PC-3 (cell line): ENCODE measurements around the gene ARL5A. TPM values are rescaled to one million over a fixed set of nuclear protein-coding genes. Genes with fewer than 3 reads are reported as not detected.
A peak's percentile ranks its signal among the peaks of the same experiment; 100 is the strongest.

Experiments used
- ATAC-seq: fragments of 200-7000 bp; cut with Tn5 transposase; 2 replicates; pipeline ENCODE4 v1.9.1; 2020; ENCODE audit warnings: mild to moderate bottlenecking, moderate library complexity
- BruUV-seq: library from RNA; stranded (reverse); fragments of 400-500 nt; replicated peaks from 2 replicates; lab custom pipeline; 2021; lab: Mats Ljungman, UMichigan
- CTCF ChIA-PET: fragments of 300-600 bp; sonication (Branson Sonifier 250); formaldehyde crosslinking; loops from one replicate; lab custom pipeline; 2022; ENCODE audit warnings: antibody characterized with exemption; lab: Charles Lee
- POLR2A ChIA-PET: fragments of 300-600 bp; sonication (Branson Sonifier 250); formaldehyde crosslinking; loops from one replicate; lab custom pipeline; 2022; ENCODE audit warnings: antibody characterized with exemption; ENCODE audit not compliant: unreplicated experiment; lab: Charles Lee
- DNase-seq: peaks from one replicate; pipeline ENCODE4 v3.0.0-alpha.2; 2015
- H2AFZ ChIP-seq: fragments of 300-600 bp; sonication (generic); 2 replicates; pipeline ENCODE4 v1.6.0; 2016; ENCODE audit warnings: antibody characterized with exemption, low read length
- H3F3A ChIP-seq: fragments of 300-600 bp; sonication (generic); one replicate; pipeline ENCODE4 v1.6.0; 2017; ENCODE audit warnings: antibody characterized with exemption, low read length, control low read depth, mild to moderate bottlenecking; ENCODE audit not compliant: unreplicated experiment
- H3K27ac ChIP-seq: fragments of 300-600 bp; sonication (generic); 2 replicates; pipeline ENCODE4 v1.5.1; 2016; ENCODE audit warnings: mild to moderate bottlenecking, low read length
- H3K27me3 ChIP-seq: fragments of 300-600 bp; sonication (generic); 2 replicates; pipeline ENCODE4 v1.6.1; 2016; ENCODE audit warnings: low read length, mixed read lengths
- H3K36me3 ChIP-seq: fragments of 300-600 bp; sonication (generic); 2 replicates; pipeline ENCODE4 v1.6.1; 2016; ENCODE audit warnings: low read depth, mixed run types, low read length, mixed read lengths
- H3K4me1 ChIP-seq: fragments of 300-600 bp; sonication (generic); 2 replicates; pipeline ENCODE4 v1.5.1; 2016; ENCODE audit warnings: low read length; ENCODE audit not compliant: insufficient read depth
- H3K4me2 ChIP-seq: fragments of 300-600 bp; sonication (generic); 2 replicates; pipeline ENCODE4 v1.6.0; 2016; ENCODE audit warnings: low read length
- H3K4me3 ChIP-seq: fragments of 300-600 bp; sonication (generic); 2 replicates; pipeline ENCODE4 v1.5.1; 2016; ENCODE audit warnings: mild to moderate bottlenecking, low read length, mixed read lengths
- H3K79me2 ChIP-seq: fragments of 300-600 bp; sonication (generic); 2 replicates; pipeline ENCODE4 v1.6.1; 2017; ENCODE audit warnings: low read length, mixed read lengths
- H3K9ac ChIP-seq: fragments of 300-600 bp; sonication (generic); 2 replicates; pipeline ENCODE4 v1.6.0; 2016; ENCODE audit warnings: mild to moderate bottlenecking, low read length
- H3K9me2 ChIP-seq: fragments of 300-600 bp; sonication (generic); replicated peaks from 2 replicates; pipeline ENCODE4 v1.6.1; 2016; ENCODE audit warnings: mixed run types, low read length, mixed read lengths
- H3K9me3 ChIP-seq: fragments of 300-600 bp; sonication (generic); 2 replicates; pipeline ENCODE4 v1.6.1; 2016; ENCODE audit warnings: low read length, mixed read lengths
- H4K20me1 ChIP-seq: fragments of 300-600 bp; sonication (generic); 2 replicates; pipeline ENCODE4 v1.6.1; 2016; ENCODE audit warnings: low read length, mixed read lengths
- CTCF ChIP-seq: fragments of 300-600 bp; sonication (generic); conservative IDR thresholded peaks from 2 replicates; pipeline ENCODE4 v1.5.1; 2017; ENCODE audit warnings: antibody characterized with exemption, low read depth, mild to moderate bottlenecking, low read length
- EZH2 ChIP-seq: fragments of 300-600 bp; sonication (generic); IDR thresholded peaks from one replicate; pipeline ENCODE4 v1.6.1; 2017; ENCODE audit warnings: antibody characterized with exemption, mild to moderate bottlenecking, low read length; ENCODE audit not compliant: unreplicated experiment
- EZH2phosphoT487 ChIP-seq: fragments of 300-600 bp; sonication (generic); IDR thresholded peaks from 2 replicates; pipeline ENCODE4 v1.6.1; 2018; ENCODE audit warnings: mild to moderate bottlenecking, antibody characterized with exemption, low read length, borderline replicate concordance
- intact Hi-C: fragments of 100-400 bp; cut with micrococcal nuclease; formaldehyde crosslinking; loops from 2 replicates; pipeline ENCODE4 v1.9.0; 2023
- total RNA-seq: library from RNA; depleted of rRNA; stranded (reverse); fragments of >200 nt; gene quantifications from 2 replicates; pipeline ENCODE4 v1.2.3, GENCODE V29; 2014

The ARL5A gene
- total RNA-seq, 1 experiment from 2014 or later, result 45.6 TPM

- peaks cover 22% of the 10 kb centered on the region for H3K79me2 ChIP-seq
- H3K9me3 ChIP-seq, result no peaks in the 10 kb centered on the region
- H3K36me3 ChIP-seq, result no peaks in the 10 kb centered on the region
- intact Hi-C loops, result no loop called here
- ChIA-PET POLR2A (no interaction called here), CTCF (no interaction called here)
- no peak overlapping the region for H3K4me2 ChIP-seq
- no peaks in the 10 kb centered on the region for H3K9me2 ChIP-seq
- no peak for DNase-seq
- no peak overlapping the region for H2AFZ ChIP-seq
- H4K20me1 ChIP-seq, result peaks cover 17% of the 10 kb centered on the region; the same call in 1 of the 2 replicates
- H3K27me3 ChIP-seq, result peaks cover 22% of the 10 kb centered on the region
- peaks cover 8% of the 10 kb centered on the region; the same call in 1 of the 2 replicates for H3K4me1 ChIP-seq
- no peak overlapping the region for H3K9ac ChIP-seq
- TF ChIP-seq EZH2phosphoT487 (no peak), CTCF (no peak), EZH2 (no peak)
- no peak overlapping the region for H3K27ac ChIP-seq
- no peak overlapping the region for H3K4me3 ChIP-seq
- H3F3A ChIP-seq, result no peaks in the 10 kb centered on the region
- no TSS peak for BruUV-seq
- ATAC-seq, result no peak
These were observed 2.7 kb upstream of the ARL5A start for GRCh38 chr2:151830961-151831360.

- Histone ChIP-seq H3K79me2 (peaks cover 42% of the 10 kb centered on the region), H2AFZ (peak overlapping the region; percentile 100), H3K4me2 (peak overlapping the region; percentile 89), H3K9me3 (no peaks in the 10 kb centered on the region), H3K27ac (no peak overlapping the region), H4K20me1 (peaks cover 22% of the 10 kb centered on the region; the same call in 1 of the 2 replicates), H3K36me3 (no peaks in the 10 kb centered on the region), H3K4me3 (peak overlapping the region; percentile 99), H3K9ac (peak overlapping the region; percentile 96; the same call in 1 of the 2 replicates), H3F3A (no peaks in the 10 kb centered on the region), H3K4me1 (peaks cover 8% of the 10 kb centered on the region; the same call in 1 of the 2 replicates), H3K27me3 (0 out of 2 replicates have a peak, but pooled peaks cover 2% of the 10 kb centered on the region), H3K9me2 (no peaks in the 10 kb centered on the region)
- TF ChIP-seq EZH2 (no peak), EZH2phosphoT487 (no peak), CTCF (no peak)
- no peak for DNase-seq
- intact Hi-C loops, result loop anchor here (5.0 kb wide), 1 partner anchor 57 kb away; no protein-coding TSS in a partner anchor
- ATAC-seq, result no peak
- CTCF ChIA-PET, result no interaction called here
- BruUV-seq, result TSS peak; percentile 28
- POLR2A ChIA-PET, result interaction anchor here (0.6 kb wide), 1 partner anchor 62 kb away, joined by 3 read pairs; no protein-coding TSS in a partner anchor
These were observed 686 bp upstream of the ARL5A start for GRCh38 chr2:151828890-151829324.

GRCh38 chr2:151827564-151828142 lies 568 bp downstream of the ARL5A start:
- Histone ChIP-seq H3K79me2 (peaks cover 54% of the 10 kb centered on the region), H4K20me1 (peaks cover 22% of the 10 kb centered on the region; the same call in 1 of the 2 replicates), H3F3A (no peaks in the 10 kb centered on the region), H3K9ac (peak overlapping the region; percentile 96), H3K36me3 (no peaks in the 10 kb centered on the region), H2AFZ (peak overlapping the region; percentile 100), H3K4me1 (peaks cover 8% of the 10 kb centered on the region; the same call in 1 of the 2 replicates), H3K4me2 (peak overlapping the region; percentile 89), H3K4me3 (peak overlapping the region; percentile 99), H3K27ac (no peak overlapping the region), H3K27me3 (no peaks in the 10 kb centered on the region), H3K9me3 (no peaks in the 10 kb centered on the region), H3K9me2 (no peaks in the 10 kb centered on the region)
- peak; percentile 12 for ATAC-seq
- ChIA-PET POLR2A (no interaction called here), CTCF (no interaction called here)
- intact Hi-C loops, result loop anchor here (5.0 kb wide), 1 partner anchor 55 kb away; no protein-coding TSS in a partner anchor
- BruUV-seq, result TSS peak; percentile 46
- no peak for TF ChIP-seq CTCF
- TF ChIP-seq EZH2, result no peak
- DNase-seq, result peak; percentile 14
